Vagina (tissue), 2 donors: Measurements from ENCODE around the gene COL6A1.

Experiments used
- POLR2A ChIP-seq, 2 donors: fragments of 450-650 bp; IDR thresholded peaks; one replicate each; pipeline ENCODE4 v1.6.1; 2017; ENCODE audit warnings: antibody characterized with exemption in 2 of 2, mild to moderate bottlenecking in 2 of 2, moderate library complexity in 2 of 2
- TF ChIP-seq, protein P1 (sequence below), 3 experiments: fragments of 450-650 bp in 2 of 3; fragments of 200-600 bp in 1 of 3; sonication (generic) in 1 of 3; IDR thresholded peaks; one replicate each; pipeline ENCODE4 v1.5.1; 2017 to 2019; ENCODE audit warnings: antibody characterized with exemption in 3 of 3, mild to moderate bottlenecking in 2 of 3, moderate library complexity in 2 of 3

DNA sequence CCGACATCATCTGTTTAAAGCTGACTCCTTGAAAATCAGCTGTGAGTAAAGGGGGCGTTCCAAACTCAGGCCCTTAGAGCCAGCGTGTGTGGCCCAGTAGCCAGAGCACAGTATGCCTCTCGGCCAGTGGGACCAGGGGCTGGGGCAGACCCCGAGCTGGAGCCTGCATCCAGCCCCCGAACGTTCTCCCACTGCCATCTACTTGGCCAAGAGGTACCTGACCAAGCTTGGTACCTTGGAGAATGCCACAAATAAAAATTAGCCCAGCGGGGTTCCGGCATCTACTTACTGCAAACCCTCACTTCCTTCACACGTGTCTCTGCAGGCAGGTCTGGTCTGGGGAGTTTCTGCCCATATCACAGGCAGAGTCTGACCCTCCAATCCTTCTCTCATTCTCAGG, 59.6 kb downstream of the COL6A1 start:
- TF ChIP-seq, protein P1, sequence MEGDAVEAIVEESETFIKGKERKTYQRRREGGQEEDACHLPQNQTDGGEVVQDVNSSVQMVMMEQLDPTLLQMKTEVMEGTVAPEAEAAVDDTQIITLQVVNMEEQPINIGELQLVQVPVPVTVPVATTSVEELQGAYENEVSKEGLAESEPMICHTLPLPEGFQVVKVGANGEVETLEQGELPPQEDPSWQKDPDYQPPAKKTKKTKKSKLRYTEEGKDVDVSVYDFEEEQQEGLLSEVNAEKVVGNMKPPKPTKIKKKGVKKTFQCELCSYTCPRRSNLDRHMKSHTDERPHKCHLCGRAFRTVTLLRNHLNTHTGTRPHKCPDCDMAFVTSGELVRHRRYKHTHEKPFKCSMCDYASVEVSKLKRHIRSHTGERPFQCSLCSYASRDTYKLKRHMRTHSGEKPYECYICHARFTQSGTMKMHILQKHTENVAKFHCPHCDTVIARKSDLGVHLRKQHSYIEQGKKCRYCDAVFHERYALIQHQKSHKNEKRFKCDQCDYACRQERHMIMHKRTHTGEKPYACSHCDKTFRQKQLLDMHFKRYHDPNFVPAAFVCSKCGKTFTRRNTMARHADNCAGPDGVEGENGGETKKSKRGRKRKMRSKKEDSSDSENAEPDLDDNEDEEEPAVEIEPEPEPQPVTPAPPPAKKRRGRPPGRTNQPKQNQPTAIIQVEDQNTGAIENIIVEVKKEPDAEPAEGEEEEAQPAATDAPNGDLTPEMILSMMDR (IDR thresholded peaks at IDR 0.05) = no peak
- TF ChIP-seq POLR2A (IDR thresholded peaks at IDR 0.05) = no peak
